Natural killer cell (primary cell): Measurements from ENCODE around the gene NT5C1B. TPM values are rescaled to one million over a fixed set of nuclear protein-coding genes. Genes with fewer than 3 reads are reported as not detected.
"Not testable (repeated sequence)": the region's sequence is repeated elsewhere in the genome, so short reads cannot be mapped to it uniquely, and the experiment has no call there.

Experiments used
- ATAC-seq, 3 donors: fragments of 150-1000 bp in 2 of 3; fragments of 200-7000 bp in 1 of 3; cut with Tn5 transposase; 1 replicate in 1 of 3; 2 replicates in 2 of 3; pipeline ENCODE4 v1.10.0; 2021; ENCODE audit warnings: mild to moderate bottlenecking in 2 of 3, moderate library complexity in 2 of 3
- DNase-seq, 2 donors: peaks; one replicate each; pipeline versions ENCODE4 v3.0.0 to v3.0.0-alpha.2; 2013 to 2021; ENCODE audit warnings: mixed read lengths in 1 of 2
- H3K27ac ChIP-seq: one replicate; pipeline ENCODE4 v1.5.1; 2013; ENCODE audit warnings: mild to moderate bottlenecking, low read length
- H3K27me3 ChIP-seq: one replicate; pipeline ENCODE4 v1.6.1; 2013; ENCODE audit warnings: low read length; ENCODE audit not compliant: control insufficient read depth, insufficient read depth
- H3K36me3 ChIP-seq: one replicate; pipeline ENCODE4 v1.6.1; 2013; ENCODE audit warnings: low read length; ENCODE audit not compliant: control insufficient read depth, insufficient read depth
- H3K4me1 ChIP-seq: one replicate; pipeline ENCODE4 v1.6.1; 2013; ENCODE audit warnings: low read length; ENCODE audit not compliant: control insufficient read depth, insufficient read depth
- H3K4me3 ChIP-seq: one replicate; pipeline ENCODE4 v1.5.1; 2013; ENCODE audit warnings: low read length
- H3K9me3 ChIP-seq: one replicate; pipeline ENCODE4 v1.6.1; 2013; ENCODE audit warnings: low read length; ENCODE audit not compliant: control insufficient read depth, insufficient read depth
- H3K27ac Mint-ChIP-seq, 2 donors: one replicate each; pipeline ENCODE4 v1.8.0; 2022; ENCODE audit warnings: mild to moderate bottlenecking in 2 of 2, mixed read lengths in 2 of 2, moderate library complexity in 1 of 2
- H3K27me3 Mint-ChIP-seq, 2 donors: one replicate each; pipeline ENCODE4 v1.8.0; 2022; ENCODE audit warnings: low read depth in 2 of 2, mixed read lengths in 2 of 2
- H3K36me3 Mint-ChIP-seq: one replicate; pipeline ENCODE4 v1.8.0; 2022; ENCODE audit warnings: mixed read lengths
- H3K4me1 Mint-ChIP-seq, 2 donors: one replicate each; pipeline ENCODE4 v1.8.0; 2022; ENCODE audit warnings: mixed read lengths in 2 of 2
- H3K4me3 Mint-ChIP-seq: one replicate; pipeline ENCODE4 v1.8.0; 2022; ENCODE audit warnings: mild to moderate bottlenecking, moderate library complexity, mixed read lengths
- H3K9me3 Mint-ChIP-seq, 2 donors: one replicate each; pipeline ENCODE4 v1.8.0; 2022; ENCODE audit warnings: mixed read lengths in 2 of 2
- CTCF ChIP-seq: fragments of 200-600 bp; IDR thresholded peaks from one replicate; pipeline ENCODE4 v1.8.0; 2022; ENCODE audit warnings: antibody characterized with exemption
- WGBS: methylation state at CpG from one replicate; pipeline ENCODE4 v1.1.7; 2013; ENCODE audit warnings: missing lambda C conversion rate; ENCODE audit not compliant: insufficient coverage; 5-methylcytosine and 5-hydroxymethylcytosine counted together
- intact Hi-C: fragments of 100-400 bp; cut with micrococcal nuclease; formaldehyde crosslinking; loops from one replicate; pipeline ENCODE4 v1.14.2; 2022
- total RNA-seq, 4 donors: library from RNA; stranded (reverse); fragments of 120-200 nt in 1 of 4; gene quantifications; one replicate each; pipeline versions ENCODE4 v1.2.3 to v1.2.4, GENCODE V29; 2013 to 2022

The NT5C1B gene
- not detected for total RNA-seq
- not detected for total RNA-seq (2013)

- no peaks in the 10 kb centered on the region for H3K36me3 Mint-ChIP-seq
- H3K27me3 ChIP-seq = no peaks in the 10 kb centered on the region
Observed at GRCh38 chr2:18589354-18589753, at the start of gene NT5C1B. Gene NT5C1B, minus strand, starts transcription at chr2:18589569. Its CDS starts 101 bp downstream, at chr2:18589468.

GRCh38 chr2:18637196-18637595 is 47.8 kb upstream of the NT5C1B start:
- WGBS = 50% methylated on average over 1 of the region's 1 CpG
- Histone ChIP-seq H3K9me3 (peaks cover 5% of the 10 kb centered on the region), H3K27me3 (no peaks in the 10 kb centered on the region), H3K27ac (no peak overlapping the region), H3K4me3 (no peak overlapping the region), H3K4me1 (no peaks in the 10 kb centered on the region), H3K36me3 (no peaks in the 10 kb centered on the region)
- intact Hi-C loops = no loop called here
- Mint-ChIP-seq H3K27me3 (no peaks in the 10 kb centered on the region), H3K4me1 (no peaks in the 10 kb centered on the region), H3K36me3 (peaks cover 28% of the 10 kb centered on the region), H3K27ac (no peak overlapping the region), H3K4me3 (no peak overlapping the region), H3K9me3 (peaks cover 14 to 31% of the 10 kb centered on the region in 2 donors)
- TF ChIP-seq CTCF = no peak
- DNase-seq = no peak
- ATAC-seq = no peak

More at GRCh38 chr2:18589354-18589753, at the start of gene NT5C1B:
- Histone ChIP-seq H3K9me3 (no peaks in the 10 kb centered on the region), H3K4me3 (no peak within 1 kb of the TSS), H3K4me1 (no peaks in the 10 kb centered on the region), H3K27ac (no peak within 1 kb of the TSS), H3K36me3 (no peaks in the 10 kb centered on the region)
- no peaks in the 10 kb centered on the region for H3K9me3 Mint-ChIP-seq
- WGBS = 100% methylated on average over 1 of the region's 1 CpG
- H3K4me3 Mint-ChIP-seq = no peak within 1 kb of the TSS
- ATAC-seq (no peak), DNase-seq (no peak)
- intact Hi-C loops = no loop called here
- no peaks in the 10 kb centered on the region for H3K27me3 Mint-ChIP-seq
- TF ChIP-seq CTCF = no peak
- no peak within 1 kb of the TSS for H3K27ac Mint-ChIP-seq
- H3K4me1 Mint-ChIP-seq = peaks cover 0 to 7% of the 10 kb centered on the region in 2 donors

- H3K4me1 Mint-ChIP-seq, H3K27me3 Mint-ChIP-seq, H3K9me3 ChIP-seq, H3K27ac ChIP-seq, DNase-seq, H3K27ac Mint-ChIP-seq, H3K27me3 ChIP-seq, H3K4me3 ChIP-seq, ATAC-seq, intact Hi-C loops, H3K4me1 ChIP-seq, H3K36me3 ChIP-seq, H3K4me3 Mint-ChIP-seq: not testable (repeated sequence)
- WGBS = 93% methylated on average over 3 of the region's 3 CpGs
- Mint-ChIP-seq H3K36me3 (peaks cover 26% of the 10 kb centered on the region), H3K9me3 (peaks cover 18 to 33% of the 10 kb centered on the region in 2 donors)
Observed at GRCh38 chr2:18632699-18633098, 43.3 kb upstream of the NT5C1B start.

- no peaks in the 10 kb centered on the region for H3K4me1 Mint-ChIP-seq
- H3K27me3 Mint-ChIP-seq = no peaks in the 10 kb centered on the region
- Histone ChIP-seq H3K36me3 (no peaks in the 10 kb centered on the region), H3K27ac (no peak overlapping the region), H3K4me1 (no peaks in the 10 kb centered on the region), H3K9me3 (peaks cover 5% of the 10 kb centered on the region), H3K4me3 (no peak overlapping the region), H3K27me3 (no peaks in the 10 kb centered on the region)
- DNase-seq (no peak), ATAC-seq (no peak)
- H3K4me3 Mint-ChIP-seq = no peak overlapping the region
- H3K36me3 Mint-ChIP-seq = peaks cover 9% of the 10 kb centered on the region
- H3K9me3 Mint-ChIP-seq = peaks cover 11 to 19% of the 10 kb centered on the region in 2 donors
- no peak for TF ChIP-seq CTCF
- intact Hi-C loops = no loop called here
- H3K27ac Mint-ChIP-seq = no peak overlapping the region
Observed at GRCh38 chr2:18630941-18631340, 41.6 kb upstream of the NT5C1B start.
